PC-3 (cell line): ENCODE results near the gene CRYBB2.

Experiments
- EZH2 ChIP-seq: fragments of 300-600 bp; sonication (generic); IDR thresholded peaks from one replicate; pipeline ENCODE4 v1.6.1; 2017; ENCODE audit warnings: antibody characterized with exemption, mild to moderate bottlenecking, low read length; ENCODE audit not compliant: unreplicated experiment
- EZH2phosphoT487 ChIP-seq: fragments of 300-600 bp; sonication (generic); IDR thresholded peaks from 2 replicates; pipeline ENCODE4 v1.6.1; 2018; ENCODE audit warnings: mild to moderate bottlenecking, antibody characterized with exemption, low read length, borderline replicate concordance
- TF ChIP-seq, protein P1 (sequence below): fragments of 300-600 bp; sonication (generic); conservative IDR thresholded peaks from 2 replicates; pipeline ENCODE4 v1.5.1; 2017; ENCODE audit warnings: antibody characterized with exemption, low read depth, mild to moderate bottlenecking, low read length

DNA sequence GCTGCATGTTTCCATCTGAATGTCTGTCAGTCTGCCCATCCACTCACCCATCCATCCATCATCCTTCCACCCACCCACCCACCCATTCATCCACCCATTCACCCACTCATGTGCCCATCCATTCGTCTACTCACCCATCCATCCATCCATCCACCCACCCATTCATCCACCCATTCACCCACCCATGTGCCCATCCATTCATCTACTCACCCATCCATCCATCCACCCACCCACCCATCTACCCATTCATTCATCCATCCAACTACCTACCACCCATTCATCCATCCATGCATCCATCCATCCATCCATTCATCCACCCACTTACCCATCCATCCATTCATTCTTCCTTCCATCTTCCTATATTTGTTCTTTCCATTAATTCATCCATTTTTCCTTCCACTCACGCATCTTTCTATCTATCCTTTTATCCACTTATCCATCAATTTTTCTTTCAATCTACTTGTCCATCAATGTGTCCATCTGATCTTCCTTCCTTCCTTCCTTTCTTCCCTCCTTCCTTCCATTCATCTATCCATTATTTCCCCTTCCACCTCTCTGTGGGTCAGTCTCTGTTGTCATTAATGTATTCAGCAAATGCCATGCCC lies 11.8 kb upstream of the CRYBB2 start:
- TF ChIP-seq, protein P1, sequence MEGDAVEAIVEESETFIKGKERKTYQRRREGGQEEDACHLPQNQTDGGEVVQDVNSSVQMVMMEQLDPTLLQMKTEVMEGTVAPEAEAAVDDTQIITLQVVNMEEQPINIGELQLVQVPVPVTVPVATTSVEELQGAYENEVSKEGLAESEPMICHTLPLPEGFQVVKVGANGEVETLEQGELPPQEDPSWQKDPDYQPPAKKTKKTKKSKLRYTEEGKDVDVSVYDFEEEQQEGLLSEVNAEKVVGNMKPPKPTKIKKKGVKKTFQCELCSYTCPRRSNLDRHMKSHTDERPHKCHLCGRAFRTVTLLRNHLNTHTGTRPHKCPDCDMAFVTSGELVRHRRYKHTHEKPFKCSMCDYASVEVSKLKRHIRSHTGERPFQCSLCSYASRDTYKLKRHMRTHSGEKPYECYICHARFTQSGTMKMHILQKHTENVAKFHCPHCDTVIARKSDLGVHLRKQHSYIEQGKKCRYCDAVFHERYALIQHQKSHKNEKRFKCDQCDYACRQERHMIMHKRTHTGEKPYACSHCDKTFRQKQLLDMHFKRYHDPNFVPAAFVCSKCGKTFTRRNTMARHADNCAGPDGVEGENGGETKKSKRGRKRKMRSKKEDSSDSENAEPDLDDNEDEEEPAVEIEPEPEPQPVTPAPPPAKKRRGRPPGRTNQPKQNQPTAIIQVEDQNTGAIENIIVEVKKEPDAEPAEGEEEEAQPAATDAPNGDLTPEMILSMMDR, result no peak
- TF ChIP-seq EZH2 (no peak), EZH2phosphoT487 (no peak)
